ENCODE measurements around the gene SH3D19.

DNA sequence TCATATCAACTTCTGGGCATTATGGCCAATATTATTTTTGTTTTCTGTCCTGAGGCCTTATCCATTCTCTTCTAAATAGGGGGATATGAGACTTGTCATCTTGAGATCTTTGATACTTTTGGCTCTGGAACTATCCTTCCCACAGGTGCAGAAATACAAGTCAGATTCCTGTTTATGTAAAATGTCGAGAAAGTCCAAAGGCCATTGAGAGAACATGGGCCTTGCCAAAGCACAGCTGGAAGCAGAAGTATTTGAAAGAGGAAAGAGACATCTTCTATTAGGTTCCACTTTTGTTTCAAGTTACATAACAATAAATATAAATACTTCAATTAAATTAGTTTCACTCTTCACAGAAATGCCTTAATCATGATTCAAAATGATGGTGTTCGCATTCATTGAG, 69.3 kb downstream of the SH3D19 start:
- TF ChIP-seq, protein P1, sequence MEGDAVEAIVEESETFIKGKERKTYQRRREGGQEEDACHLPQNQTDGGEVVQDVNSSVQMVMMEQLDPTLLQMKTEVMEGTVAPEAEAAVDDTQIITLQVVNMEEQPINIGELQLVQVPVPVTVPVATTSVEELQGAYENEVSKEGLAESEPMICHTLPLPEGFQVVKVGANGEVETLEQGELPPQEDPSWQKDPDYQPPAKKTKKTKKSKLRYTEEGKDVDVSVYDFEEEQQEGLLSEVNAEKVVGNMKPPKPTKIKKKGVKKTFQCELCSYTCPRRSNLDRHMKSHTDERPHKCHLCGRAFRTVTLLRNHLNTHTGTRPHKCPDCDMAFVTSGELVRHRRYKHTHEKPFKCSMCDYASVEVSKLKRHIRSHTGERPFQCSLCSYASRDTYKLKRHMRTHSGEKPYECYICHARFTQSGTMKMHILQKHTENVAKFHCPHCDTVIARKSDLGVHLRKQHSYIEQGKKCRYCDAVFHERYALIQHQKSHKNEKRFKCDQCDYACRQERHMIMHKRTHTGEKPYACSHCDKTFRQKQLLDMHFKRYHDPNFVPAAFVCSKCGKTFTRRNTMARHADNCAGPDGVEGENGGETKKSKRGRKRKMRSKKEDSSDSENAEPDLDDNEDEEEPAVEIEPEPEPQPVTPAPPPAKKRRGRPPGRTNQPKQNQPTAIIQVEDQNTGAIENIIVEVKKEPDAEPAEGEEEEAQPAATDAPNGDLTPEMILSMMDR (conservative IDR thresholded peaks at IDR 0.05; ENCODE audit: low read depth, low read length), result no peak
- TF ChIP-seq RAD21 (IDR thresholded peaks at IDR 0.05; ENCODE audit: low read length) (no peak), POLR2A (IDR thresholded peaks at IDR 0.05; ENCODE audit: low read depth, low read length) (no peak), CEBPB (IDR thresholded peaks at IDR 0.05; ENCODE audit: low read depth, low read length) (no peak), SMC3 (IDR thresholded peaks at IDR 0.05; ENCODE audit: low read depth, low read length) (no peak), MXI1 (IDR thresholded peaks at IDR 0.05; ENCODE audit: borderline replicate concordance, low read depth, low read length) (no peak)
